ENCODE data around the gene DCXR. TPM values are rescaled to one million over a fixed set of nuclear protein-coding genes. Genes with fewer than 3 reads are reported as not detected.

DCXR gene
- total RNA-seq, 1 experiment from 2014 or later = 120 TPM

- no peak for TF ChIP-seq EZH2 (IDR thresholded peaks at IDR 0.05; ENCODE audit: low read depth)
- no TSS peak for BruUV-seq (replicated peaks)
- ChIA-PET POLR2A (ENCODE audit: unreplicated experiment) (no interaction called here), CTCF (interaction anchor here (0.8 kb wide), 1 partner anchor 56 kb away, joined by 4 read pairs; no protein-coding TSS in a partner anchor)
- H3K27ac ChIP-seq = no peak overlapping the region
- no peaks in the 10 kb centered on the region for H3K27me3 ChIP-seq (ENCODE audit: insufficient read depth, low read depth)
- H3F3A ChIP-seq (ENCODE audit: insufficient read depth, low read depth) = peaks cover 6% of the 10 kb centered on the region; the same call in 1 of the 2 replicates
- no peaks in the 10 kb centered on the region for H3K4me1 ChIP-seq (replicated peaks; ENCODE audit: insufficient read depth)
- H3K4me2 ChIP-seq = no peak overlapping the region
- peaks cover 11% of the 10 kb centered on the region; the same call in 1 of the 2 replicates for H3K79me2 ChIP-seq (ENCODE audit: low read depth)
- no peak overlapping the region for H2AFZ ChIP-seq
- no peak for DNase-seq
- no peaks in the 10 kb centered on the region for H3K9me2 ChIP-seq (ENCODE audit: insufficient read depth)
- intact Hi-C loops (cut with micrococcal nuclease; ENCODE audit: unreplicated experiment) = no loop called here
- H3K4me3 ChIP-seq = no peak overlapping the region
- H3K36me3 ChIP-seq (ENCODE audit: low read depth) = no peaks in the 10 kb centered on the region
- peaks cover 5% of the 10 kb centered on the region; the same call in 1 of the 2 replicates for H4K20me1 ChIP-seq (ENCODE audit: insufficient read depth)
- H3K9me3 ChIP-seq (ENCODE audit: insufficient read depth, low read depth) = no peaks in the 10 kb centered on the region
These were observed 19.1 kb downstream of the DCXR start for GRCh38 chr17:82018152-82018988.

GRCh38 chr17:82017612-82018151, 19.8 kb downstream of the DCXR start:
- peaks cover 11% of the 10 kb centered on the region; the same call in 1 of the 2 replicates for H3K79me2 ChIP-seq (ENCODE audit: low read depth)
- POLR2A ChIA-PET (ENCODE audit: unreplicated experiment) = no interaction called here

GRCh38 chr17:82016875-82017459, 20.5 kb downstream of the DCXR start:
- Histone ChIP-seq H3K36me3 (ENCODE audit: low read depth) (no peaks in the 10 kb centered on the region), H3K27me3 (ENCODE audit: insufficient read depth, low read depth) (no peaks in the 10 kb centered on the region), H3K9me3 (ENCODE audit: insufficient read depth, low read depth) (no peaks in the 10 kb centered on the region), H3K27ac (no peak overlapping the region), H3K4me1 (replicated peaks; ENCODE audit: insufficient read depth) (no peaks in the 10 kb centered on the region), H3K4me2 (no peak overlapping the region), H3K9me2 (ENCODE audit: insufficient read depth) (no peaks in the 10 kb centered on the region), H3K4me3 (no peak overlapping the region), H2AFZ (no peak overlapping the region), H3K79me2 (ENCODE audit: low read depth) (peaks cover 6% of the 10 kb centered on the region; the same call in 1 of the 2 replicates), H3F3A (ENCODE audit: insufficient read depth, low read depth) (peaks cover 6% of the 10 kb centered on the region; the same call in 1 of the 2 replicates), H4K20me1 (ENCODE audit: insufficient read depth) (peaks cover 5% of the 10 kb centered on the region; the same call in 1 of the 2 replicates)
- no peak for DNase-seq
- intact Hi-C loops (cut with micrococcal nuclease; ENCODE audit: unreplicated experiment) = no loop called here
- BruUV-seq (replicated peaks) = no TSS peak
- TF ChIP-seq EZH2 (IDR thresholded peaks at IDR 0.05; ENCODE audit: low read depth) (no peak), CTCF (conservative IDR thresholded peaks at IDR 0.05) (no peak)
- ChIA-PET POLR2A (ENCODE audit: unreplicated experiment) (no interaction called here), CTCF (no interaction called here)

More at GRCh38 chr17:82017612-82018151, 19.8 kb downstream of the DCXR start:
- Histone ChIP-seq H3K27me3 (ENCODE audit: insufficient read depth, low read depth) (no peaks in the 10 kb centered on the region), H4K20me1 (ENCODE audit: insufficient read depth) (peaks cover 5% of the 10 kb centered on the region; the same call in 1 of the 2 replicates), H3F3A (ENCODE audit: insufficient read depth, low read depth) (peaks cover 6% of the 10 kb centered on the region; the same call in 1 of the 2 replicates), H3K4me3 (no peak overlapping the region), H3K9me3 (ENCODE audit: insufficient read depth, low read depth) (no peaks in the 10 kb centered on the region), H3K36me3 (ENCODE audit: low read depth) (no peaks in the 10 kb centered on the region), H3K4me1 (replicated peaks; ENCODE audit: insufficient read depth) (no peaks in the 10 kb centered on the region), H3K27ac (no peak overlapping the region), H3K4me2 (no peak overlapping the region), H3K9me2 (ENCODE audit: insufficient read depth) (no peaks in the 10 kb centered on the region), H2AFZ (no peak overlapping the region)
- CTCF ChIA-PET = no interaction called here
- no peak for DNase-seq
- TF ChIP-seq CTCF (conservative IDR thresholded peaks at IDR 0.05) (no peak), EZH2 (IDR thresholded peaks at IDR 0.05; ENCODE audit: low read depth) (no peak)
- intact Hi-C loops (cut with micrococcal nuclease; ENCODE audit: unreplicated experiment) = no loop called here
- no TSS peak for BruUV-seq (replicated peaks)
